Hepatocyte (in vitro differentiated cells): ENCODE measurements around the gene GRM1.

ENCODE experiments used
- EZH2 ChIP-seq: fragments of 200-600 bp; sonication (generic); IDR thresholded peaks from 2 replicates; pipeline ENCODE4 v1.6.1; 2016; ENCODE audit warnings: antibody characterized with exemption, mild to moderate bottlenecking, borderline replicate concordance
- EZH2phosphoT487 ChIP-seq: fragments of 200-600 bp; sonication (generic); IDR thresholded peaks from one replicate; pipeline ENCODE4 v1.6.1; 2018; ENCODE audit warnings: antibody characterized with exemption, mild to moderate bottlenecking, low read depth, moderate library complexity; ENCODE audit not compliant: unreplicated experiment, severe bottlenecking
- TF ChIP-seq, protein P1 (sequence below): fragments of 200-600 bp; sonication (generic); IDR thresholded peaks from 2 replicates; pipeline ENCODE4 v1.5.1; 2016; ENCODE audit warnings: antibody characterized with exemption, mild to moderate bottlenecking; ENCODE audit not compliant: poor library complexity

DNA sequence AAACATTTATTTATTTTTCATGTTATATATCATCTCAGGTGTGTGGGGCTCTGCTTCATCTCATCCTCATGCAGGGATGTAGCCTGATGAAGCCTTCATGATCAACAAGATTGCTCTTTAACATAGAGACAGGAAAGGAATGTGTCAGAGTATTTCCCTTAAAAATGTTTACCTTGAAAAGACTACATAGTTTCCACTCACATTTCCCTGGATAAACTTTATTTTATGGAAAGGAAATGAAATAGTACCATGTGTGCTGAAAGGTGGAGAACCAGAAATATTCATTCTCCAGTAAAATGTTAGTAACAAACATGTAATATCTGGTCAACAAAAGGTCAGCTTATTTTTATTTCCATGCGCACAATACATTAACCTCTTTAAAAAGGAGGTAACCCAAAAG is 155.8 kb downstream of the GRM1 start:
- TF ChIP-seq, protein P1, sequence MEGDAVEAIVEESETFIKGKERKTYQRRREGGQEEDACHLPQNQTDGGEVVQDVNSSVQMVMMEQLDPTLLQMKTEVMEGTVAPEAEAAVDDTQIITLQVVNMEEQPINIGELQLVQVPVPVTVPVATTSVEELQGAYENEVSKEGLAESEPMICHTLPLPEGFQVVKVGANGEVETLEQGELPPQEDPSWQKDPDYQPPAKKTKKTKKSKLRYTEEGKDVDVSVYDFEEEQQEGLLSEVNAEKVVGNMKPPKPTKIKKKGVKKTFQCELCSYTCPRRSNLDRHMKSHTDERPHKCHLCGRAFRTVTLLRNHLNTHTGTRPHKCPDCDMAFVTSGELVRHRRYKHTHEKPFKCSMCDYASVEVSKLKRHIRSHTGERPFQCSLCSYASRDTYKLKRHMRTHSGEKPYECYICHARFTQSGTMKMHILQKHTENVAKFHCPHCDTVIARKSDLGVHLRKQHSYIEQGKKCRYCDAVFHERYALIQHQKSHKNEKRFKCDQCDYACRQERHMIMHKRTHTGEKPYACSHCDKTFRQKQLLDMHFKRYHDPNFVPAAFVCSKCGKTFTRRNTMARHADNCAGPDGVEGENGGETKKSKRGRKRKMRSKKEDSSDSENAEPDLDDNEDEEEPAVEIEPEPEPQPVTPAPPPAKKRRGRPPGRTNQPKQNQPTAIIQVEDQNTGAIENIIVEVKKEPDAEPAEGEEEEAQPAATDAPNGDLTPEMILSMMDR: no peak
- no peak for TF ChIP-seq EZH2phosphoT487
- no peak for TF ChIP-seq EZH2
